Glutamatergic neuron (in vitro differentiated cells): ENCODE data around the gene TLCD3B. TPM values are rescaled to one million over a fixed set of nuclear protein-coding genes. Genes with fewer than 3 reads are reported as not detected.
A peak's percentile ranks its signal among the peaks of the same experiment; 100 is the strongest.
"Not testable (repeated sequence)": the region's sequence is repeated elsewhere in the genome, so short reads cannot be mapped to it uniquely, and the experiment has no call there.

Source experiments
- DNase-seq: peaks from one replicate; pipeline ENCODE4 v3.0.0; 2022
- H3K27ac Mint-ChIP-seq: one replicate; pipeline ENCODE4 v1.8.0; 2020; ENCODE audit warnings: mild to moderate bottlenecking, mixed read lengths, inconsistent platforms; ENCODE audit not compliant: unreplicated experiment
- H3K27me3 Mint-ChIP-seq: one replicate; pipeline ENCODE4 v1.8.0; 2020; ENCODE audit warnings: mild to moderate bottlenecking, moderate library complexity, mixed read lengths, inconsistent platforms; ENCODE audit not compliant: unreplicated experiment
- H3K36me3 Mint-ChIP-seq: one replicate; pipeline ENCODE4 v1.8.0; 2020; ENCODE audit warnings: mild to moderate bottlenecking, mixed read lengths, inconsistent platforms; ENCODE audit not compliant: unreplicated experiment
- H3K4me1 Mint-ChIP-seq: one replicate; pipeline ENCODE4 v1.8.0; 2020; ENCODE audit warnings: mild to moderate bottlenecking, low read depth, mixed read lengths, inconsistent platforms; ENCODE audit not compliant: unreplicated experiment
- H3K4me3 Mint-ChIP-seq: one replicate; pipeline ENCODE4 v1.8.0; 2020; ENCODE audit warnings: mild to moderate bottlenecking, mixed read lengths, inconsistent platforms; ENCODE audit not compliant: unreplicated experiment
- H3K9me3 Mint-ChIP-seq: one replicate; pipeline ENCODE4 v1.8.0; 2020; ENCODE audit warnings: mild to moderate bottlenecking, moderate library complexity, mixed read lengths, inconsistent platforms; ENCODE audit not compliant: unreplicated experiment
- total RNA-seq: library from RNA; stranded (reverse); fragmentation: NEBNext Ultra II Directional; extraction: Animal tissue kit (Norgen Biotek cat#: 25700); gene quantifications from one replicate; pipeline ENCODE4 v1.2.1, GENCODE V29; 2021; ENCODE audit not compliant: unreplicated experiment
- TF ChIP-seq, protein P1 (sequence below): fragments of 200-600 bp; sonication (generic); IDR thresholded peaks from one replicate; pipeline ENCODE4 v1.5.0; 2021; ENCODE audit not compliant: partially characterized antibody, unreplicated experiment

TLCD3B gene
- total RNA-seq, 1 donor from 2014 or later: 253 TPM

DNA sequence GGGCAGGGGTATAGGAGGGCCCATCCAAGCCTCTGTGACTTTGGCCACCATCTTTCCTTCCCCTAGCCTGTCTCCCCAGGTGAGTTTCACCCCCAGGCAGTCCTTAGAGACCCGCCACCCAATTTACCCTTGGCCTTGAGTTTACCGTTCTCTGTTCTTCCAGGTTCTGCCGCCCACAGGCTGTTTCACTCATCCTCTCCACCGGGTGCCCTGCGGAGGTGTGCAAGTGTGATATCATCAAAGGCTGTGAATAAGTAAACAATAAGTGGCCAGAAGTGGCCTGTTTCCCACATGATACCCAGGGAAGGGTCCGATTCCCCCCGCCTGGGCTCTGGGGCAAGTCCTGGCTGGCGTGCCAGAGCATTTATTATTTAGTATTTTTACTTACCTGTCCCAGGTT lies 15.1 kb upstream of the TLCD3B start:
- Mint-ChIP-seq H3K9me3 (peaks cover 5% of the 10 kb centered on the region), H3K36me3 (no peaks in the 10 kb centered on the region), H3K4me3 (no peak overlapping the region), H3K27me3 (peaks cover 3% of the 10 kb centered on the region), H3K27ac (no peak overlapping the region), H3K4me1 (peaks cover 2% of the 10 kb centered on the region)
- TF ChIP-seq, protein P1, sequence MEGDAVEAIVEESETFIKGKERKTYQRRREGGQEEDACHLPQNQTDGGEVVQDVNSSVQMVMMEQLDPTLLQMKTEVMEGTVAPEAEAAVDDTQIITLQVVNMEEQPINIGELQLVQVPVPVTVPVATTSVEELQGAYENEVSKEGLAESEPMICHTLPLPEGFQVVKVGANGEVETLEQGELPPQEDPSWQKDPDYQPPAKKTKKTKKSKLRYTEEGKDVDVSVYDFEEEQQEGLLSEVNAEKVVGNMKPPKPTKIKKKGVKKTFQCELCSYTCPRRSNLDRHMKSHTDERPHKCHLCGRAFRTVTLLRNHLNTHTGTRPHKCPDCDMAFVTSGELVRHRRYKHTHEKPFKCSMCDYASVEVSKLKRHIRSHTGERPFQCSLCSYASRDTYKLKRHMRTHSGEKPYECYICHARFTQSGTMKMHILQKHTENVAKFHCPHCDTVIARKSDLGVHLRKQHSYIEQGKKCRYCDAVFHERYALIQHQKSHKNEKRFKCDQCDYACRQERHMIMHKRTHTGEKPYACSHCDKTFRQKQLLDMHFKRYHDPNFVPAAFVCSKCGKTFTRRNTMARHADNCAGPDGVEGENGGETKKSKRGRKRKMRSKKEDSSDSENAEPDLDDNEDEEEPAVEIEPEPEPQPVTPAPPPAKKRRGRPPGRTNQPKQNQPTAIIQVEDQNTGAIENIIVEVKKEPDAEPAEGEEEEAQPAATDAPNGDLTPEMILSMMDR: no peak
- no peak for DNase-seq

DNA sequence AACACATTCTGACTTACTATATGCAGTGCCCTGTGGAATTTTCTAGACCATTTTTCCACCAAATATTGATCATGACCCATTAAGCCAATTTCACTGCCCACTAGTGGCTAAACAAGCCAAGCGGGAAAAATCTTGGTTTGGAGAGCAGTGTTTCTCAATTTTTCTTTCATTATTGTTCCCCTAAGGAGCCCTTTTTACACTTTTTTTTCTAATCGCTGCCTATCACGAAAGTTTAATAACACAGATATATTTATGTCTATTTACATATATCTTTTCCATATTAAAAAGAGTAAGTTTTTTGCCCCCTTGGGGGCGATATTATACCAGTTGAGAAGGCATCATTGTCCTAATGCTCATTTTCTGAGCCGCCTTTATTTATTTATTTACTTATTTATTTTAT lies 10.8 kb upstream of the TLCD3B start:
- Mint-ChIP-seq H3K9me3 (peaks cover 2% of the 10 kb centered on the region), H3K36me3 (no peaks in the 10 kb centered on the region), H3K27ac (no peak overlapping the region), H3K4me1 (peaks cover 3% of the 10 kb centered on the region), H3K27me3 (peaks cover 3% of the 10 kb centered on the region), H3K4me3 (no peak overlapping the region)
- TF ChIP-seq, protein P1: peak; percentile 59
- DNase-seq: no peak

DNA sequence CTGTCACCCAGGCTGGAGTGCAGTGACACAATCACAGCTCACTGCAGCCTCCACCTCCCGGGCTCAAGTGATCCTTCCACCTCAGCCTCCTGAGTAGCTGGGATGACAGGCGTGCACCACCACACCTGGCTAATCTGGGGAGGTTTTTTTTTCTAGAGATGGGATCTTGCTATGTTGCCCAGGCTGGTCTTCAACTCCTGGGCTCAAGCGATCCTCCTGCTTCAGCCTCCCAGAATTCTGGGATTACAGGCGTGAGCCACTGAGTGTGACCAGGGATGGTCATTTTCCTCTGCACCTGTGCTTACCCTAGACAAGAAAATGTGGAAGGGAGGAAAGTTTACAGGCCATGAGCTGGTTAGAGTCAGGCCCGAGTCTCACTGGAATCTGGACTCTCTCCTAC lies 9.6 kb upstream of the TLCD3B start:
- not testable (repeated sequence) for H3K4me1 Mint-ChIP-seq, H3K4me3 Mint-ChIP-seq, H3K27ac Mint-ChIP-seq, H3K9me3 Mint-ChIP-seq, DNase-seq, H3K36me3 Mint-ChIP-seq, H3K27me3 Mint-ChIP-seq

DNA sequence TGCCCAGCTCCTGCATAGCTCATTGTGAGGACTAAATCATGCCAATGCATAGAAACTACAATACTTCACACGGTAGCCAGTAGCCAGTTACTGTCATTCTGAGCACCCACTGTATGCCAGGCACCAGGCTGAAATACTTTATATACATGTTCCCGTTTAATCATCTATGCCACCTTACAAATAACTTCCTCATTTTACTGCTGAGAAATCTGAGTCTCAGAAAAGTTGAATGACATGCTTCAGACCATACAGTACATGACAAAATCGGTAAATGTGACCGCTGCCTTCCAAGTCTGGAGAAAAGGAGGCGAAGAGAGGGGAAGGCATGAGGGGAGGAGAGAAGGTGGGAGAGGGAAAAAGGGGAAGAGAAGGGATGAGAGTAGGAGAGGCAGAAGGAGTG lies 9.2 kb upstream of the TLCD3B start:
- Mint-ChIP-seq H3K27ac (no peak overlapping the region), H3K4me3 (no peak overlapping the region), H3K27me3 (peaks cover 3% of the 10 kb centered on the region), H3K9me3 (peaks cover 2% of the 10 kb centered on the region), H3K4me1 (peaks cover 2% of the 10 kb centered on the region), H3K36me3 (no peaks in the 10 kb centered on the region)
- TF ChIP-seq, protein P1: no peak
- no peak for DNase-seq

DNA sequence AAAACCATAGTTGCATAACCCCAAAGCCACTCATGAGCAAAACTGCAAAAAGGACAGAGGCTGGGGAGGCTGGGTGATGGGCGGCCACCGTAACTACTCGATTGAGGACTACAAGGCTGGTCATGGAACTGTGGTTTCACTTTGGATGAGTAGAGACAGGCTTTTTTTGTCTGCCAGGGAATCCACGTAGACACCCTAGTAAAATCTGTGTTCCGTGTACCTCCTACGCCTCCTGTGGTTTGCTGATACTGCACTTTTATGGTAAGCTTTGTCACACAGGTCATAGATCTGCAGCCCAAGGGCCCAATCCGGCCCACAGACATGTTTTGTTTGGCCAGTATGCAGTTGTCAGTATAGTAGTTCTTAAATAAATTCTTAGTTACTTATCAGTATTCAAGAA lies 2.2 kb upstream of the TLCD3B start:
- no peak overlapping the region for H3K27ac Mint-ChIP-seq
- peaks cover 3% of the 10 kb centered on the region for H3K9me3 Mint-ChIP-seq
- H3K4me1 Mint-ChIP-seq: peaks cover 17% of the 10 kb centered on the region
- no peak for DNase-seq
- H3K36me3 Mint-ChIP-seq: no peaks in the 10 kb centered on the region
- TF ChIP-seq, protein P1: no peak
- no peak overlapping the region for H3K4me3 Mint-ChIP-seq
- peaks cover 9% of the 10 kb centered on the region for H3K27me3 Mint-ChIP-seq
